Stimulated activated memory B cell treated with anti-CD40 and anti-IgM and Interleukin-4, amounts not matched to agents 10 μg/mL and 1 μg/mL and 100 μg/mL, for 72 hours (primary cell): ENCODE results near the gene KAT6B.
A peak's percentile ranks its signal among the peaks of the same experiment; 100 is the strongest.

ENCODE experiments used
- ATAC-seq: fragments of 150-1000 bp; cut with Tn5 transposase; 2 replicates; pipeline ENCODE4 v1.10.0; 2021
- H3K27ac Mint-ChIP-seq: one replicate; pipeline ENCODE4 v1.8.0; 2022; ENCODE audit warnings: mild to moderate bottlenecking, mixed read lengths
- H3K27me3 Mint-ChIP-seq: one replicate; pipeline ENCODE4 v1.8.0; 2022; ENCODE audit warnings: mixed read lengths
- H3K36me3 Mint-ChIP-seq: one replicate; pipeline ENCODE4 v1.8.0; 2022; ENCODE audit warnings: mixed read lengths
- H3K4me1 Mint-ChIP-seq: one replicate; pipeline ENCODE4 v1.8.0; 2022; ENCODE audit warnings: mixed read lengths
- H3K4me3 Mint-ChIP-seq: one replicate; pipeline ENCODE4 v1.8.0; 2022; ENCODE audit warnings: mild to moderate bottlenecking, moderate library complexity, mixed read lengths
- H3K9me3 Mint-ChIP-seq: one replicate; pipeline ENCODE4 v1.8.0; 2022; ENCODE audit warnings: mixed read lengths

Gene KAT6B

GRCh38 chr10:75014516-75015230 lies 188.3 kb downstream of the KAT6B start:
- peaks cover 60% of the 10 kb centered on the region for H3K4me1 Mint-ChIP-seq
- no peak for ATAC-seq
- peaks cover 15% of the 10 kb centered on the region for H3K36me3 Mint-ChIP-seq
- H3K27ac Mint-ChIP-seq, result peak overlapping the region; percentile 91
- no peaks in the 10 kb centered on the region for H3K27me3 Mint-ChIP-seq
- H3K4me3 Mint-ChIP-seq, result no peak overlapping the region
- no peaks in the 10 kb centered on the region for H3K9me3 Mint-ChIP-seq

- no peak overlapping the region for H3K27ac Mint-ChIP-seq
- H3K4me3 Mint-ChIP-seq, result no peak overlapping the region
- no peaks in the 10 kb centered on the region for H3K9me3 Mint-ChIP-seq
- peaks cover 58% of the 10 kb centered on the region for H3K4me1 Mint-ChIP-seq
- peaks cover 23% of the 10 kb centered on the region for H3K36me3 Mint-ChIP-seq
- ATAC-seq, result no peak
- no peaks in the 10 kb centered on the region for H3K27me3 Mint-ChIP-seq
Measured at GRCh38 chr10:75015442-75015841, 189.0 kb downstream of the KAT6B start.

- Mint-ChIP-seq H3K9me3 (no peaks in the 10 kb centered on the region), H3K27ac (peak overlapping the region; percentile 8), H3K27me3 (no peaks in the 10 kb centered on the region), H3K4me3 (no peak overlapping the region), H3K4me1 (peaks cover 54% of the 10 kb centered on the region), H3K36me3 (peaks cover 31% of the 10 kb centered on the region)
- ATAC-seq, result no peak
Measured at GRCh38 chr10:75016325-75016724, 189.9 kb downstream of the KAT6B start.

- Mint-ChIP-seq H3K36me3 (peaks cover 48% of the 10 kb centered on the region), H3K27me3 (no peaks in the 10 kb centered on the region), H3K9me3 (no peaks in the 10 kb centered on the region), H3K4me3 (no peak overlapping the region), H3K4me1 (peaks cover 45% of the 10 kb centered on the region), H3K27ac (no peak overlapping the region)
- no peak for ATAC-seq
Measured at GRCh38 chr10:75018251-75018650, 191.9 kb downstream of the KAT6B start.

- Mint-ChIP-seq H3K4me3 (no peak overlapping the region), H3K4me1 (peaks cover 40% of the 10 kb centered on the region), H3K27me3 (no peaks in the 10 kb centered on the region), H3K9me3 (no peaks in the 10 kb centered on the region), H3K27ac (no peak overlapping the region), H3K36me3 (peaks cover 49% of the 10 kb centered on the region)
- ATAC-seq, result no peak
Measured at GRCh38 chr10:75018686-75019307, 192.4 kb downstream of the KAT6B start.

GRCh38 chr10:75019370-75019769 lies 193.0 kb downstream of the KAT6B start:
- Mint-ChIP-seq H3K27me3 (no peaks in the 10 kb centered on the region), H3K36me3 (peaks cover 49% of the 10 kb centered on the region), H3K4me3 (no peak overlapping the region), H3K4me1 (peaks cover 34% of the 10 kb centered on the region), H3K27ac (no peak overlapping the region), H3K9me3 (no peaks in the 10 kb centered on the region)
- no peak for ATAC-seq

GRCh38 chr10:75020168-75020567 lies 193.8 kb downstream of the KAT6B start:
- H3K36me3 Mint-ChIP-seq, result peaks cover 57% of the 10 kb centered on the region
- H3K27ac Mint-ChIP-seq, result no peak overlapping the region

GRCh38 chr10:75021379-75022249 lies 195.2 kb downstream of the KAT6B start:
- peaks cover 15% of the 10 kb centered on the region for H3K4me1 Mint-ChIP-seq
- H3K36me3 Mint-ChIP-seq, result peaks cover 52% of the 10 kb centered on the region
- H3K27ac Mint-ChIP-seq, result peak overlapping the region; percentile 36
- no peaks in the 10 kb centered on the region for H3K9me3 Mint-ChIP-seq
- peak overlapping the region; percentile 3 for H3K4me3 Mint-ChIP-seq
- no peaks in the 10 kb centered on the region for H3K27me3 Mint-ChIP-seq
- no peak for ATAC-seq

More at GRCh38 chr10:75020168-75020567, 193.8 kb downstream of the KAT6B start:
- no peak overlapping the region for H3K4me3 Mint-ChIP-seq
- no peaks in the 10 kb centered on the region for H3K9me3 Mint-ChIP-seq
- peaks cover 28% of the 10 kb centered on the region for H3K4me1 Mint-ChIP-seq
- no peak for ATAC-seq
- H3K27me3 Mint-ChIP-seq, result no peaks in the 10 kb centered on the region

- no peaks in the 10 kb centered on the region for H3K27me3 Mint-ChIP-seq
- H3K4me1 Mint-ChIP-seq, result peaks cover 15% of the 10 kb centered on the region
- peaks cover 53% of the 10 kb centered on the region for H3K36me3 Mint-ChIP-seq
Measured at GRCh38 chr10:75023074-75023473, 196.7 kb downstream of the KAT6B start.

GRCh38 chr10:75024971-75025523 lies 198.6 kb downstream of the KAT6B start:
- Mint-ChIP-seq H3K27ac (no peak overlapping the region), H3K4me1 (peaks cover 10% of the 10 kb centered on the region), H3K9me3 (no peaks in the 10 kb centered on the region), H3K36me3 (peaks cover 66% of the 10 kb centered on the region), H3K4me3 (no peak overlapping the region), H3K27me3 (no peaks in the 10 kb centered on the region)
- ATAC-seq, result no peak

More at GRCh38 chr10:75023074-75023473, 196.7 kb downstream of the KAT6B start:
- ATAC-seq, result no peak
- no peak overlapping the region for H3K27ac Mint-ChIP-seq
- H3K9me3 Mint-ChIP-seq, result no peaks in the 10 kb centered on the region
- no peak overlapping the region for H3K4me3 Mint-ChIP-seq

GRCh38 chr10:75028049-75028448 lies 201.6 kb downstream of the KAT6B start:
- H3K9me3 Mint-ChIP-seq, result no peaks in the 10 kb centered on the region
- peaks cover 50% of the 10 kb centered on the region for H3K36me3 Mint-ChIP-seq
- no peak overlapping the region for H3K4me3 Mint-ChIP-seq
- H3K4me1 Mint-ChIP-seq, result no peaks in the 10 kb centered on the region
- ATAC-seq, result no peak
- H3K27me3 Mint-ChIP-seq, result no peaks in the 10 kb centered on the region
- no peak overlapping the region for H3K27ac Mint-ChIP-seq

GRCh38 chr10:75028748-75029147 lies 202.3 kb downstream of the KAT6B start:
- Mint-ChIP-seq H3K4me1 (peaks cover 2% of the 10 kb centered on the region), H3K36me3 (peaks cover 50% of the 10 kb centered on the region), H3K27me3 (no peaks in the 10 kb centered on the region), H3K27ac (no peak overlapping the region), H3K4me3 (no peak overlapping the region), H3K9me3 (no peaks in the 10 kb centered on the region)
- no peak for ATAC-seq

- no peaks in the 10 kb centered on the region for H3K27me3 Mint-ChIP-seq
- H3K36me3 Mint-ChIP-seq, result peaks cover 50% of the 10 kb centered on the region
- no peaks in the 10 kb centered on the region for H3K9me3 Mint-ChIP-seq
- no peak overlapping the region for H3K4me3 Mint-ChIP-seq
- H3K27ac Mint-ChIP-seq, result no peak overlapping the region
- ATAC-seq, result no peak
- peaks cover 8% of the 10 kb centered on the region for H3K4me1 Mint-ChIP-seq
Measured at GRCh38 chr10:75029420-75029819, 203.0 kb downstream of the KAT6B start.

- no peaks in the 10 kb centered on the region for H3K9me3 Mint-ChIP-seq
- H3K4me3 Mint-ChIP-seq, result no peak overlapping the region
- ATAC-seq, result no peak
- no peak overlapping the region for H3K27ac Mint-ChIP-seq
- H3K36me3 Mint-ChIP-seq, result peaks cover 49% of the 10 kb centered on the region
- H3K4me1 Mint-ChIP-seq, result peaks cover 13% of the 10 kb centered on the region
- H3K27me3 Mint-ChIP-seq, result no peaks in the 10 kb centered on the region
Measured at GRCh38 chr10:75029857-75030256, 203.5 kb downstream of the KAT6B start.

- H3K27ac Mint-ChIP-seq, result no peak overlapping the region
- ATAC-seq, result no peak
- peaks cover 49% of the 10 kb centered on the region for H3K36me3 Mint-ChIP-seq
- H3K27me3 Mint-ChIP-seq, result no peaks in the 10 kb centered on the region
- no peaks in the 10 kb centered on the region for H3K9me3 Mint-ChIP-seq
- peaks cover 18% of the 10 kb centered on the region for H3K4me1 Mint-ChIP-seq
- H3K4me3 Mint-ChIP-seq, result no peak overlapping the region
Measured at GRCh38 chr10:75030371-75030770, 204.0 kb downstream of the KAT6B start.
